Stomach (tissue), 4 donors: ENCODE results near the gene SCG3.

Experiments used
- EP300 ChIP-seq: sonication (generic); formaldehyde crosslinking; IDR thresholded peaks from one replicate; pipeline ENCODE4 v1.6.1; 2017; ENCODE audit warnings: antibody characterized with exemption
- POLR2A ChIP-seq, 4 donors: fragments of 450-650 bp; IDR thresholded peaks; one replicate each; pipeline ENCODE4 v1.6.1; 2016; ENCODE audit warnings: antibody characterized with exemption in 4 of 4, control low read depth in 2 of 4, mild to moderate bottlenecking in 1 of 4, moderate library complexity in 1 of 4

DNA sequence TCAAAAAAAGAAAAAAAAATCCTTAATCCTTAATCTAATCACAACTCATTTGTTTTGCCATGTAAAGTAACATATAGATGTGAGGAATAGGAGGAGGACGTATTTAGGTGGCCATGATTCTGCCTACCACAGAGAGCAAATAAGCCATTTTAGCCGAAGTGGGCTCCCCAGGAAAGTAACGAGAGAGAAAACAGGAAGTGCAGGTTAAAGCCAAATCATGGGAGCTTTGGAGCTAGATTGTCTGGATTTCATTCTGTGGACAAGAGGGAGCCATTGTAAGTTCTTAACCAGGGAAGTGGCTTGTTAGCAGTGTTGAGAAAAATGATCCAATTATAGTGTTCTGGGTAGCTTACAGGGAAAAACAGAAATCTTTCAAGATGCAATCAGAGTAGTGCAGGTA, 79.5 kb downstream of the SCG3 start:
- TF ChIP-seq POLR2A (IDR thresholded peaks at IDR 0.05) (no peak), EP300 (no peak)
